ENCODE data around the gene OPCML.

The OPCML gene

DNA sequence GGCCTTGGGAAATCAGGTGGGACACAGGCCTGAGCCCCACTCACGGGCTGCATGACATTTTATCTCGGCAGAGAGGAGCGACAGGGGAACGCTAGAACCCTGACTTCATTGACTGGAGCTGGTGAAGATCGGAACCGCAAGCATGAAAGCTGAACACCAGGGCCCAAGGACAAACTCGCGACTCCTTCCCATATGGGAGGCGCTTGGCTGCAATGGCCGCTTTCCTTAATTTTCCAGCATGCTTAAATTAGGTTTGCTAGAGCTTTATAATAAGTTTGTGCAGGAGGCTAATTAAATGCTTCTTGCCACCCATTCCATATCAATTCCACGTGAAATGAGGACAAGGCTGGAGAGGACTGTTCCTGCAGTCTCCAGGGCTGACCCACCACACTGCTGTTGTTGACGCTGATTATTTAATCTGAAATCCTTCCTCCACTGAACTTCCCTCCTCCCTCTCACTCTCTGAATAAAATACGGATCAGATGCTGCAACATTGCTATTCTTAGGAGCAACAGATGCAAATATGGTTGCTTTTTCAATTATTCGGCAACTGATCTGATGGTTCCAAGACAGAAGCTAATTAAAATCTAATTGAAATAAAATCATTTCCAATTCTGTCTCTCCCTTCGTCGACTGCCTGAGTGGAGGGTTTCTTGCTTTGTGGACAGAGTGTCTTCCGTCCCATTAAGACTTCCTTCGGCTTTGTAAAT lies 692.9 kb downstream of the OPCML start:
- TF ChIP-seq CTCF (IDR thresholded peaks at IDR 0.05; ENCODE audit: unreplicated experiment in 3 of 3) = no peak
- H3K4me3 Mint-ChIP-seq = no peak overlapping the region

GRCh38 chr11:132838627-132839026 lies 693.7 kb downstream of the OPCML start:
- no peaks in the 10 kb centered on the region for H3K9me3 Mint-ChIP-seq
- no peak overlapping the region for H3K4me3 Mint-ChIP-seq
- peaks cover 11% of the 10 kb centered on the region for H3K4me1 Mint-ChIP-seq
- no peak for TF ChIP-seq CTCF (IDR thresholded peaks at IDR 0.05; ENCODE audit: unreplicated experiment in 3 of 3)
- peaks cover 4% of the 10 kb centered on the region for H3K27me3 Mint-ChIP-seq (ENCODE audit: low read depth)
- no peaks in the 10 kb centered on the region for H3K36me3 Mint-ChIP-seq (ENCODE audit: low read depth)
- no peak overlapping the region for H3K27ac Mint-ChIP-seq

More for the DNA sequence above, 692.9 kb downstream of the OPCML start:
- Mint-ChIP-seq H3K4me1 (peaks cover 16% of the 10 kb centered on the region), H3K27me3 (ENCODE audit: low read depth) (peaks cover 4% of the 10 kb centered on the region), H3K36me3 (ENCODE audit: low read depth) (no peaks in the 10 kb centered on the region), H3K9me3 (no peaks in the 10 kb centered on the region), H3K27ac (peak overlapping the region in 2 of 3 experiments; percentile 15 to 40)

GRCh38 chr11:132831272-132831671 lies 701.0 kb downstream of the OPCML start:
- TF ChIP-seq CTCF (IDR thresholded peaks at IDR 0.05; ENCODE audit: unreplicated experiment in 3 of 3) = no peak
- Mint-ChIP-seq H3K36me3 (ENCODE audit: low read depth) (no peaks in the 10 kb centered on the region), H3K27me3 (ENCODE audit: low read depth) (peaks cover 6% of the 10 kb centered on the region), H3K9me3 (peaks cover 3% of the 10 kb centered on the region), H3K4me1 (no peaks in the 10 kb centered on the region), H3K27ac (no peak overlapping the region), H3K4me3 (no peak overlapping the region)

DNA sequence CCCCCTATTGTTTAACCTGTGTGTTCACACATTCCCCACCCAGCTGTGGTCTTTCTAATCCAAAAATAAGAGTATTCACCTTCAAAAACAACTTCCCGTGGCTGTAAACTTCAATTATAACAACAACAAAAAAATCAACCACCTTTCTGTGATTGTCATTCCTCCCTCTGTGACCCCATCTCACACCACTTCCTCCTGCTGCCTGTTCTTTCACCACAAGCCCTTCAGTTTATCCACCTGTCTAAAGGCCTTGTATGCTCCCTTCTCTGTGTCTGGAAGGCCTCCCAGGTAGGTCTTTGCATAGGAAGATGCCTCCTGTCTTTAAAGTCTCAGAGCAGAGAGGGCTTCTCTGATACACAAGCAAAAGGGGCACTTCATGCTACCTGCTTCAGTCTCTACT lies 707.7 kb downstream of the OPCML start:
- TF ChIP-seq CTCF (IDR thresholded peaks at IDR 0.05; ENCODE audit: unreplicated experiment in 3 of 3) = no peak
- Mint-ChIP-seq H3K4me3 (no peak overlapping the region), H3K27ac (no peak overlapping the region), H3K27me3 (ENCODE audit: low read depth) (no peaks in the 10 kb centered on the region), H3K9me3 (peaks cover 3% of the 10 kb centered on the region), H3K4me1 (no peaks in the 10 kb centered on the region), H3K36me3 (ENCODE audit: low read depth) (no peaks in the 10 kb centered on the region)

DNA sequence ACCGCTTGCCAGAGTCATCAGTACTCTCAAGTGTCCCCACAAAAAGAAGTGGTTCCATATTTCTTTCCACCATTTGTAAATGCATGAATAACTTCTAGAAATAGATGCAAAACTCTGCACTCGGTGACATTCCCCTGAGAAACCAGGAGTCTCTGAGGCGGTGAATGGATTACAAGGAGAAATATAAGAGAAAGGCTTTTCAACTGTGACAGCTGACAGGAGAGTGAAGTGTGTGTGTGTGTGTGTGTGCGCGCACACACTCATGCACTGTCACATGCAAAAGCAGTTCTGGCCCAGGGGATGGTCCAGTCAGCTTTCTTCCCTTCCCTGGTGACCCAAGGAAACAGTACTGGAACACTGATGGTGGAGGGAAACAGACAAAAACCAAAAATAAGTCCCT lies 710.0 kb downstream of the OPCML start:
- H3K27ac Mint-ChIP-seq = peak overlapping the region in 1 of 3 experiments; percentile 17
- no peak for TF ChIP-seq CTCF (IDR thresholded peaks at IDR 0.05; ENCODE audit: unreplicated experiment in 3 of 3)
- no peaks in the 10 kb centered on the region for H3K27me3 Mint-ChIP-seq (ENCODE audit: low read depth)
- H3K4me3 Mint-ChIP-seq = no peak overlapping the region
- H3K36me3 Mint-ChIP-seq (ENCODE audit: low read depth) = no peaks in the 10 kb centered on the region
- peaks cover 3% of the 10 kb centered on the region for H3K9me3 Mint-ChIP-seq
- H3K4me1 Mint-ChIP-seq = peaks cover 7% of the 10 kb centered on the region

DNA sequence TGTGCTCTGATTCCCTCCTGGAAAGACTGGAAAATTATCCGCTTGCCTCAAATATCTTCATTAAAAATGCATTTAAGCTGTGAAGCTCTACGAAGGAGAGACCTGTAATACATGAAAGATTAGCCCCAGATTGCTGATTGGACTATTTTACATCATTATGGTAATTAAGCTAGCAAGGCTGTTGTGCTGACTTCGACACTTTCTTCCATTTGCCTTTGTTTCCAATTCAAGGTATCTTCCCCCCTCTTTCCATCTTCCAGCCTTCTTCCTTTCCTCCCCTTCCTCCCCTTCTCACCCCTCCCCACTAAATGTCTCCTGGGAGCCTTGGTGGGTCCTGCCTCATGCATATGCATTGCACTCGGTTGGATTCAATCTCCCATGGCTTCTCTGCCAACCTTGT lies 710.8 kb downstream of the OPCML start:
- no peak for TF ChIP-seq CTCF (IDR thresholded peaks at IDR 0.05; ENCODE audit: unreplicated experiment in 3 of 3)
- Mint-ChIP-seq H3K36me3 (ENCODE audit: low read depth) (no peaks in the 10 kb centered on the region), H3K27ac (peak overlapping the region in 1 of 3 experiments; percentile 17), H3K9me3 (no peaks in the 10 kb centered on the region), H3K27me3 (ENCODE audit: low read depth) (no peaks in the 10 kb centered on the region), H3K4me1 (peaks cover 13% of the 10 kb centered on the region), H3K4me3 (no peak overlapping the region)
